Activated CD4-positive, alpha-beta T cell treated with anti-CD3 and anti-CD28 coated beads, Interleukin-2, amount 10 ng/mL, durations not matched to agents 24 days and 14 days (primary cell): Measurements from ENCODE around the gene PIP5K1B. TPM values are rescaled to one million over a fixed set of nuclear protein-coding genes. Genes with fewer than 3 reads are reported as not detected.

ENCODE experiments used
- DNase-seq: peaks from one replicate; pipeline ENCODE4 v3.0.0; 2022
- H3K27ac Mint-ChIP-seq: one replicate; pipeline ENCODE4 v1.8.0; 2022; ENCODE audit warnings: mild to moderate bottlenecking, mixed read lengths
- H3K27me3 Mint-ChIP-seq: one replicate; pipeline ENCODE4 v1.8.0; 2022; ENCODE audit warnings: mixed read lengths
- H3K36me3 Mint-ChIP-seq: one replicate; pipeline ENCODE4 v1.8.0; 2022; ENCODE audit warnings: low read depth, mild to moderate bottlenecking, mixed read lengths
- H3K4me1 Mint-ChIP-seq: one replicate; pipeline ENCODE4 v1.8.0; 2021; ENCODE audit warnings: mixed read lengths
- H3K4me3 Mint-ChIP-seq: one replicate; pipeline ENCODE4 v1.8.0; 2022; ENCODE audit warnings: mild to moderate bottlenecking, moderate library complexity, mixed read lengths
- H3K9me3 Mint-ChIP-seq: one replicate; pipeline ENCODE4 v1.8.0; 2021; ENCODE audit warnings: mixed read lengths
- intact Hi-C: fragments of 100-400 bp; cut with micrococcal nuclease; formaldehyde crosslinking; loops from one replicate; pipeline ENCODE4 v1.15.1; 2023
- total RNA-seq: library from RNA; stranded (reverse); gene quantifications from 2 replicates; pipeline ENCODE4 v1.2.3, GENCODE V29; 2022

Gene PIP5K1B
- total RNA-seq, 1 donor from 2014 or later, result 58.8 TPM

DNA sequence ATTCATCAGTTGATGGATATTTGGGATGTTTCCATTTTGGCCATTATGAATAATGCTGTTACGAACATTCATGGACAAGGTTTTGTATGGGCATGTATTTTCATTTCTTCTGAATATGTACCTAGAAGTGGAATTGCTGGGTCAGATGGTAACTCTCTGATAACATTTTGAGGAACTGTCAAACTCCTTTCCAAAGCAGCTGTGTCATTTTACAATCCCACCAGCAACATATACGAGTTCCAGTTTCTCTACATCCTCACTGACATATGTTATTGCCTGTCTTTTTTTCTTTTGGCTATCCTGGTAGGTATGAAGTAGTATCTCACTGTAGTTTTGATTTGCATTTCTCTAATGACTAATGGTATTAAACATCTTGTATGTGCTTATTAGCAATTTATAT is 222.1 kb downstream of the PIP5K1B start:
- Mint-ChIP-seq H3K27ac (no peak overlapping the region), H3K9me3 (peaks cover 9% of the 10 kb centered on the region), H3K36me3 (peaks cover 13% of the 10 kb centered on the region), H3K4me3 (no peak overlapping the region), H3K27me3 (peaks cover 22% of the 10 kb centered on the region), H3K4me1 (peaks cover 14% of the 10 kb centered on the region)
- DNase-seq, result no peak
- intact Hi-C loops, result no loop called here

DNA sequence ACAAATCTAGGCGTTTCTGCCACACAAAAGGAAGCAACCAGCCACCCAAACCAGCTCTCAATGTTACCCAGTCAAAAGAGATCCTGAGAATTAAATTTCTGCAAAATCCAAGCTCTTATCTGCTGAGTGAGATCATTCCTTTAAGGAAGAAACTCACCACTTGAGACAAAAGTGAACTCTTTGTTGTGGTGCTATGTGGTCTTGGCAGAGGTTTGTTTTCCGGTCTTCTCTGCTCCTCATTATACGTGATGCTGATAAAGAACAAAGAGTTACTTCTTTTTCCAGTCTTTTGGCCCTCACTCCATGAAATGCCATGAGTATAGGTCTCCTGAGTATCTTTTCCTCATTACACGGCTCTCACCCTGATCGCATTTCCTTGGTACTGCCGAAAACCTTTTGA is 226.8 kb downstream of the PIP5K1B start:
- DNase-seq, result peak; percentile 79
- H3K4me3 Mint-ChIP-seq, result no peak overlapping the region
- peaks cover 9% of the 10 kb centered on the region for H3K9me3 Mint-ChIP-seq
- intact Hi-C loops, result loop anchor here (5.0 kb wide), 1 partner anchor 40 kb away; no protein-coding TSS in a partner anchor
- H3K27ac Mint-ChIP-seq, result no peak overlapping the region
- peaks cover 30% of the 10 kb centered on the region for H3K27me3 Mint-ChIP-seq
- H3K4me1 Mint-ChIP-seq, result peaks cover 21% of the 10 kb centered on the region
- H3K36me3 Mint-ChIP-seq, result peaks cover 14% of the 10 kb centered on the region

DNA sequence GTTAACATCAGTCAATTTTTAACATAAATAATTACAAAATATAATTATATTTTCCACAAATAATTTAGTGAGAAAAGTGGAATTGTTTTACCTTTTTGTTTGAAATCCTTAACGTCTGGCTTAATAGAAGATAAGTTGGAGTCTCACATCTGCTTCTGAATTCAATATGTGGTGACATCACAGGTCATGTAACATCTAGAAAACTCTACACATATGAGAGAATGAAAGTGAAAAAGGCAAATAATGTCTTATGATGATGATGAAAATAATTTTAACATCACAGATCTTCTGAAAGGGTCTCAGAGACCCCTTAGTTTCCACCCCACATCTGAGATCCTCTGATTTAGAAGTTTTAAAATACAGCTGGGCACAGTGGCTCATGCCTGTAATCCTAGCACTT is 227.4 kb downstream of the PIP5K1B start:
- peaks cover 34% of the 10 kb centered on the region for H3K27me3 Mint-ChIP-seq
- H3K36me3 Mint-ChIP-seq, result peaks cover 18% of the 10 kb centered on the region
- intact Hi-C loops, result loop anchor here (5.0 kb wide), 1 partner anchor 40 kb away; no protein-coding TSS in a partner anchor
- H3K4me1 Mint-ChIP-seq, result peaks cover 21% of the 10 kb centered on the region
- H3K9me3 Mint-ChIP-seq, result peaks cover 9% of the 10 kb centered on the region
- H3K4me3 Mint-ChIP-seq, result no peak overlapping the region
- no peak overlapping the region for H3K27ac Mint-ChIP-seq
- no peak for DNase-seq

DNA sequence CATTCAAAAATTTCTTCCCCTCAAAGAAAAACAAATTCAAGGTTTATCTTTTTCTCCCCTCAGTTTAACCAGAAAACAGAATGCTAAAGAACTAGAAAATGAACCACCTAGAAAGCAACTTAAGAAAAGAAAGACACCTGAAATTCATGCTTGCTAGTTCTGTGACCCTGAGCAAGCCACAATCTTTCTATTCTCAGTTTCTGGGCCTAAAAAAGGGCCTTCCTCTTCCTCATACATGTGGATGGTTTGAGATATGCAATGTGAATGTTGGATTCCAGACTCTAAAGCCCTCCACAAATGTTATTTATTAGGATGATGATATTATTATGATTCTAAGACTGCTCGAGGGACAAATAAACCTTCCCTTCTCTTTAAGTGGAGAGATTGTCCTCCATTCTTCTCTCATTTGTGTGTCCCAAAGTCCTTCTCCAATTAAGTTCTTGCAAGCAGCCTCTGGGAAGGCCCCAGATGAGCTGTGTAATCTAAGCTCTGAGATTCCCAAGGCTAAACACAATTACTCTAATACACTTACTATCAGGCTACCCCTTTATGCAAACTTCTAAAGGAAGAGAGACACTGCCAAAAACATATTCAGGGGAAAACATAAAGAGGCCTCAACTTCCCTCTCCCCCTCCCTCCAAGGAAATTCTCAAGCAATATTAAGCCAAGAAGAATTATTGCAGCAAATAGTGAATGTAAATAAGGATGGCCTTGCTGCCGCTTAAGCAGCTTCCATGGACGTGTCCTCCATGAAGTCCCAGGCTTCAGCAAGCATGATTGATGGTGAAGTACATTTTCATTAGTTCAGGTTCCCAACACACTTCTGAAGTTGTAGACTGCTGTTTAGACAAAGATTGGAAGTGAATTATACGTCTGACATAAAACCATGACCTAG is 228.6 kb downstream of the PIP5K1B start:
- no peak for DNase-seq
- H3K27ac Mint-ChIP-seq, result no peak overlapping the region
- intact Hi-C loops, result loop anchor here (5.0 kb wide), 1 partner anchor 39 kb away; no protein-coding TSS in a partner anchor
- H3K9me3 Mint-ChIP-seq, result peaks cover 13% of the 10 kb centered on the region
- H3K4me1 Mint-ChIP-seq, result peaks cover 21% of the 10 kb centered on the region
- peaks cover 30% of the 10 kb centered on the region for H3K27me3 Mint-ChIP-seq
- no peak overlapping the region for H3K4me3 Mint-ChIP-seq
- H3K36me3 Mint-ChIP-seq, result peaks cover 21% of the 10 kb centered on the region

DNA sequence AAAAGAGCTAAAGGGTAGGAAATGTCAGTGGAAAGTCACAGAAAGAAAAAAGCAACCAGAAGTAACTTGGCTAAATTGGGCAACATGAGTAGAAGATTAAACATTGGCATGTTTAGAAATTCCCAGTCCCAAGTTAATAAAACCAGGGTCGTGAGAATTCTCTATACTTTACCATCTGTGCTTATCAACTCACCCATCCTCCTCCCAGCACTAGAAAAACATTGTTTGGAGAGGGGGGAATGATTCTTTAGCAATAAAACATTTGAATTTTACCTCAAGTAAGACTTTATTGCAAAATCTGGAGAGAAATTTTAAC is 229.2 kb downstream of the PIP5K1B start:
- peaks cover 28% of the 10 kb centered on the region for H3K27me3 Mint-ChIP-seq
- H3K36me3 Mint-ChIP-seq, result peaks cover 21% of the 10 kb centered on the region
- peaks cover 21% of the 10 kb centered on the region for H3K4me1 Mint-ChIP-seq
- H3K4me3 Mint-ChIP-seq, result no peak overlapping the region
- no peak for DNase-seq
- intact Hi-C loops, result loop anchor here (5.0 kb wide), 1 partner anchor 38 kb away; no protein-coding TSS in a partner anchor
- H3K27ac Mint-ChIP-seq, result no peak overlapping the region
- peaks cover 12% of the 10 kb centered on the region for H3K9me3 Mint-ChIP-seq

DNA sequence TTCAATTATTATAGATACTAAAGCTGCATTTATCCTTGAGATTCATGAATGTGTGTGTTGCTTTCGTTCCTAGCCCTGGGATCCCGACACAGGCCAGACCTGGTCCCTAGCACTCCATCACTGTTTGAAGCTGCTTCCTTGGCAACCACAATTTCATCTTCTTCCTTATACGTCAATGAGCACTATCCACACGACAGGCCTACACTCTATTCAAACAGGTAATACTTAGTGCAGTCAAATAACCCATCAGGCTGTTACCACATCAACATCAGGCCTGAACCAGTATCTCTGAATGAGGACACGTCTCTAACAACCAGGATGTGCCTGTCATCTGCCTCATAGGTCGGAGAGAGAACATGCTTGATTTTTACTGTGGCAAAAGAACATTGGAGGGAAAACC is 235.5 kb downstream of the PIP5K1B start:
- Mint-ChIP-seq H3K4me3 (no peak overlapping the region), H3K9me3 (peaks cover 5% of the 10 kb centered on the region), H3K27me3 (peaks cover 18% of the 10 kb centered on the region), H3K27ac (no peak overlapping the region), H3K36me3 (peaks cover 24% of the 10 kb centered on the region), H3K4me1 (peaks cover 5% of the 10 kb centered on the region)
- intact Hi-C loops, result no loop called here
- DNase-seq, result no peak

DNA sequence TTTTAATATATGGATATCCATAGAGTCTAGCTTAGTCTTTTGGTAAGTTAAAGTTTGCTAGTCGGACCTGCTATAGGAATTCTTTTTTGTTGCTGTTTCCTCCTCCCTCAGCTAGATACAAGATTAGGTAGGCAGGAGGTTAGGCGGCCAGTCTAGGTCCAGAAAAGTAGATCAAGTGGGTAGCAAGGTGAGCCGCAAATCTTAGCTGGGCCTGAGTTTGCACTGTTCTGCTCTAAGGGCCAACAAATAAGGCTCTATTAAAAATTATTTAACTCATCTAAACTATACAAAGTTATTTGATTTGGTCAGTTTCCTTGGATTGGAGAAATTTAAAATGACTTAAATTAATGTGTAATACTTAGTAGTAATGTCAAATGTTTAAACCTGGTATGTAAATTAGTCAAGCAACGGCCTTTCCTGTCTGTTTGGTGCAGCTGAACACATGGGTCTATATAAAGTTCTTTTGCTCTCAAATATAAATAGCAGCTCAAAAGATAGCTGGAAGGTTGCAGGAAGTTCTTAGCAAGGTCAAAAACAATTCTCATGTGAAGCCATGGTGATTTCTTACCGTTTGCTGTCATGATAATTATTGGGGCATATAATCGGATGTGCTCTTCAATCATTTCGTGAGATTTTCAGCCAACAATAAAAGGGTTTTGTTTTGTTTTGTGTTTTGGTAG is 236.9 kb downstream of the PIP5K1B start:
- peaks cover 12% of the 10 kb centered on the region for H3K27me3 Mint-ChIP-seq
- no peak overlapping the region for H3K27ac Mint-ChIP-seq
- intact Hi-C loops, result no loop called here
- H3K4me3 Mint-ChIP-seq, result no peak overlapping the region
- H3K4me1 Mint-ChIP-seq, result peaks cover 9% of the 10 kb centered on the region
- peaks cover 26% of the 10 kb centered on the region for H3K36me3 Mint-ChIP-seq
- no peak for DNase-seq
- H3K9me3 Mint-ChIP-seq, result peaks cover 5% of the 10 kb centered on the region

DNA sequence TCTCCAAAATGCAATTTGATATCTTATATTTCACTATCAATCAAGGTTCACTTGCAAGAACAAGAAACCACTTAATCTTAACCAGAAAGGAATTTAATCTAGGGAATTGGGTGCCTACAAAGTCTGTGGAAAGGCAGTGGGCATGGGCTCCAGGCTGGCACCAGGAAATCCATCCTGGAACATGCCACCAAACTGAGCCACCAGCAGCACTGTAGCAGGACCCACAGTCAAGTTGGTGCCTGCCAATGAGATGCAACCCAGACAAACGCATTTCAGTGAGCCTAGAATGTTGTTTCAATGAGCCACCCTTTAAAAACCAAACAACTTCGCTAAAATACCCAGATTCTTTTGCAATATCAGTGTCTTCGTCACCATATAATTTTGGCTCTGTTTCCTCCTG is 237.8 kb downstream of the PIP5K1B start:
- Mint-ChIP-seq H3K4me3 (no peak overlapping the region), H3K27me3 (peaks cover 3% of the 10 kb centered on the region), H3K4me1 (peaks cover 17% of the 10 kb centered on the region), H3K36me3 (peaks cover 20% of the 10 kb centered on the region), H3K27ac (no peak overlapping the region), H3K9me3 (peaks cover under 1% of the 10 kb centered on the region)
- DNase-seq, result no peak
- intact Hi-C loops, result no loop called here

DNA sequence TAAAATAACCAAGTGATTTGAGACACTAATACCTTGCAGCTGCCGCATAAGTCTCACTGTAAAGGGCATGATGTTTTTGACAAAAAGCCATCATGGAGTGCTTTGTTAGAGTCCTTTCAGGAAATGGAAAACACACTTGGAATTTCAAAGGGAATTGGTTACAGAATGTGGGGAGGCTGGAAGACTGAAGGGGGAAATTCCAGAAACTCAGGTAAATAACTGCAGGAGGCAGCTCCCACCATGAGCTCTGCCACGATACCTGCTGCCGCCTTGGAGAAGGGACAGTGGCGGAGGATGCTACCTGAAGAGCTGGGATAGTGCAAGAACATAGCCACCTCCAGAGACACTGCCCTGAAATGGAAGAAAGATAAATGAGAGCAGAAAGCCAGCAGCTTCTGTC is 242.0 kb downstream of the PIP5K1B start:
- no peak overlapping the region for H3K4me3 Mint-ChIP-seq
- intact Hi-C loops, result no loop called here
- H3K4me1 Mint-ChIP-seq, result peaks cover 49% of the 10 kb centered on the region
- H3K27me3 Mint-ChIP-seq, result no peaks in the 10 kb centered on the region
- peaks cover 11% of the 10 kb centered on the region for H3K36me3 Mint-ChIP-seq
- no peaks in the 10 kb centered on the region for H3K9me3 Mint-ChIP-seq
- DNase-seq, result no peak
- H3K27ac Mint-ChIP-seq, result peak overlapping the region; percentile 89

DNA sequence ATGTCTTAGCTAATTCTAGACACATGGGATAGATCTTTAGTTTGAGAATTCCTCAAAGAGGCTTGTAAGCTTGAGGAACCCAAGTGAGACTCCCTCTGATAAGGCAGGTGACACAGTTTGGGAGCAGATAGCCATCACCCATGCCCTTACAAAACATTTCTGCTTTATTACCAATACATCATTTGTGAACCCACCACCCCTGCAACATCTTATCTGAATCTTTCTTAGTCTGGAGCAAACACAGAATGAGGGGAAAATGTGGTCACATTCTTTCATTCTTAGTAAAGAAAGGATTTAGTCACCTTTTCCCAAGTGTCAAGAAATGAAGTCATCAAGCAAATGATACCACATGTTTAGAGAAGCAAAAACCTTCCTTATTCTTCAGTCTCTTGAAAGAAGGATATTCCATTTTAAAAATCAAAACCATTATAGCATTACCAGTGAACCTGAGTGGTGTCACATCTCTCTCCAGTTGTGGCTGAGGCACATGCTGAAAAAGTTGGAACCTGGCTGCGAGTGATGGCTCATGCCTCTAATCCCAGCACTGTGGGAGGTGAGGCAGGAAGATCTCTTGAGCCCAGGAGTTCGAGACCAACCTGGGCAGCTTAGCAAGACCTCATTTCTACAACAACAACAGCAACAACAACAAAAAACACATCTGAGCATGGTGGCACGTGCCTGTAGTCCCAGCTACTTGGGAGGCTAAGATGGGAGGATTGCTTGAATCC is 243.0 kb downstream of the PIP5K1B start:
- Mint-ChIP-seq H3K4me1 (peaks cover 56% of the 10 kb centered on the region), H3K4me3 (peak overlapping the region; percentile 32), H3K36me3 (peaks cover 11% of the 10 kb centered on the region), H3K27ac (peak overlapping the region; percentile 89), H3K27me3 (no peaks in the 10 kb centered on the region), H3K9me3 (no peaks in the 10 kb centered on the region)
- intact Hi-C loops, result loop anchor here (1.0 to 2.0 kb wide), 7 partner anchors 26 to 295 kb away; no protein-coding TSS in a partner anchor
- DNase-seq, result no peak

DNA sequence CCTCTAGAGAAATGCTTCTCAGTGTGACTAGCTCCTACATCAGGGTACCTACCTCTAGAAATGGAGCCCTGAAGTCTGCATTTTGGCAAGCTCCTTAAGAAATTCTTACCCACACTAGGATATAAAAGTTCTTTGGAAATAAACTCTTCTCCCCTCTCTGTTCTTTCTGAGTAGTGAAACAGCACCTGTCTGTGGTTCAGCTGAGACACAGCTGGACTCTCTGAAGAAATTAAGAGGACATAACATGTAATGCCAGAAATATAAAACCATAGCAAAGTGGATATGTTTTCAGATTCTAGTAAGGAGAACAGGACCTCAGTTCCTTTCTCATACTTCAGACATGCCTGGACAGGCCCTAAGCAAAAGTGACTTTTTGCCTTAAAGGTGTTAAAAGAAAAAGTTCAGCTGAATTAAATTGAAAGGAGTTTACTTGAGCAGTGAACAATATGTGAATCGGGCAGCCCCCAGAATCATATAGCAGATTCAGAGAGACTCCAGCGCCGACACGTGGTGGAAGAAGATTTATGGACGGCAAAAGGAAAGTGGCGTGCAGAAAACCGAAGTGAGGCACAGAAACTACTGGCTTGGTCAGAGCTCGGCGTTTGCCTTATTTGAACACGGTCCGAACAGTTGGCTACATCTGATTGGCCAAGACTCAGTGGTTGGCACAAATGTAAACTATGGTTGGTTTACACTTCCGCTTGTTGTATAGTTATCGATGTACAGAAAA is 244.4 kb downstream of the PIP5K1B start:
- H3K36me3 Mint-ChIP-seq, result peaks cover 14% of the 10 kb centered on the region
- DNase-seq, result peak; percentile 79
- H3K27ac Mint-ChIP-seq, result peak overlapping the region; percentile 81
- H3K9me3 Mint-ChIP-seq, result no peaks in the 10 kb centered on the region
- peaks cover 59% of the 10 kb centered on the region for H3K4me1 Mint-ChIP-seq
- H3K4me3 Mint-ChIP-seq, result peak overlapping the region; percentile 28
- no peaks in the 10 kb centered on the region for H3K27me3 Mint-ChIP-seq
- intact Hi-C loops, result loop anchor here (1.0 to 2.0 kb wide), 4 partner anchors 33 to 365 kb away; no protein-coding TSS in a partner anchor

DNA sequence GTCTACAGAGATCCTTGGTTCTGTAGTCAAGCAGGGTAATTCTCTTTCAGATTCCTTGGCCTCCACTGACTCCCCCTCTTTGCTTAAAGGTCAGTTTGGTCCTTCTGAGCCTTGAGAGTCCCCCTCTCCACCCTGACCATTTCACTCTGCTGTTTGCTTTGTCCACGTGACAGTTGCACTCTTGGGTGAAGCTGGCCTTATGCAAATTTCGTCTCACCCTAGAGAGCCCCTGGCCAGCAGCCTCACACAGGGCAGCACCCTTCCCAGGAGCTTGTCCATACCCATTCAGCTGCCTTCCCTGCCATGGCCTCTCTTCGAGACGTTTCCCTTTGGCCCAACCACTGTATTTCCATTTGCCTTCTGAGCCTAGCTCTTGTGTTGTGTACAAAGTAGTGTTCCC is 245.1 kb downstream of the PIP5K1B start:
- Mint-ChIP-seq H3K27ac (peak overlapping the region; percentile 64), H3K27me3 (no peaks in the 10 kb centered on the region), H3K4me1 (peaks cover 64% of the 10 kb centered on the region), H3K36me3 (peaks cover 14% of the 10 kb centered on the region), H3K4me3 (no peak overlapping the region), H3K9me3 (no peaks in the 10 kb centered on the region)
- intact Hi-C loops, result no loop called here
- no peak for DNase-seq

DNA sequence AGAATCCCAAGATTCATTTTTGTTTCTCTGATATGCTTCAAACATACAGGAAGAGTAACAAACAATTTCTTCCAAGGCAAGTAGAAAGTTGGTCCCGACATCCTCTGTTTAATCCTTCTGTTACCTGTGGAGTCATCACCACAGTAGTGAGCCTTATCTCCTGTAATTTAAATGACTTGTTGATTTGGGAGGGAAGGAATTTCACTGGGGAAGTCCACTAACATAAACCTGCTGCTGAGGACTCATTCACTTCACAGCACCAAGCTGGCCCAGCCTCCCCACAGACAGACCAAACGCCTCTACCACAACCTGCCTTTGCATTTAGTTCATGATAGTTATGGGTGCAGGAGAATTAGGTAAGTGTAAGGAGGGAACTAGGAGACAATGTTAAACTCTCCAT is 245.6 kb downstream of the PIP5K1B start:
- H3K27me3 Mint-ChIP-seq, result no peaks in the 10 kb centered on the region
- no peak overlapping the region for H3K4me3 Mint-ChIP-seq
- peaks cover 14% of the 10 kb centered on the region for H3K36me3 Mint-ChIP-seq
- no peaks in the 10 kb centered on the region for H3K9me3 Mint-ChIP-seq
- DNase-seq, result no peak
- peaks cover 68% of the 10 kb centered on the region for H3K4me1 Mint-ChIP-seq
- intact Hi-C loops, result no loop called here
- H3K27ac Mint-ChIP-seq, result peak overlapping the region; percentile 64
